Stomach (tissue), 4 donors: ENCODE measurements around the gene GATA6.

Experiments
- POLR2A ChIP-seq, 4 donors: fragments of 450-650 bp; IDR thresholded peaks; one replicate each; pipeline ENCODE4 v1.6.1; 2016; ENCODE audit warnings: antibody characterized with exemption in 4 of 4, control low read depth in 2 of 4, mild to moderate bottlenecking in 1 of 4, moderate library complexity in 1 of 4
- POLR2AphosphoS5 ChIP-seq, 3 donors: sonication (generic); formaldehyde crosslinking; IDR thresholded peaks; one replicate each; pipeline ENCODE4 v1.6.1; 2016; ENCODE audit warnings: antibody characterized with exemption in 3 of 3
- TF ChIP-seq, protein P1 (sequence below), 7 experiments: fragments of 450-650 bp in 4 of 7; fragments of 200-600 bp in 3 of 7; sonication (generic) in 3 of 7; IDR thresholded peaks; one replicate each; pipeline ENCODE4 v1.5.1; 2016 to 2019; ENCODE audit warnings: antibody characterized with exemption in 7 of 7, control low read depth in 2 of 7, mild to moderate bottlenecking in 1 of 7

DNA sequence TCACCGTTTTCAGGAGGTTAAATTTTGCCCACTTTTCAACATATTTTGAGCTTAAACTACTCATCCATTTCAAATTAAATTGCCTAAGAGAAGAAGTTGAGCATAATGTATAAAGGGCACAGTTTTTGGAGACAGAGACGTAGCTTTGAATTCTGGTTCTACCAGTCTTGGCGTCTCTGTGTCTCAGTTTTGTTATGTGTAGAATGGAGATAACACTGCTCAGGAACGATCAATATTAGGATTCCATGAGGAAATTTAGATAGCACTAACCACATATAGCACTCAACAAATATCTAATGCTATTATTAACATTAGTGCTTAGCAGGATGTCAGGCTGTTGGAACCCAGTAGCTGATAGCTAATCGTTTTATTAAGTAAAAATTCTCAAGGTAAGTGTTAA, 40.4 kb upstream of the GATA6 start:
- TF ChIP-seq, protein P1, sequence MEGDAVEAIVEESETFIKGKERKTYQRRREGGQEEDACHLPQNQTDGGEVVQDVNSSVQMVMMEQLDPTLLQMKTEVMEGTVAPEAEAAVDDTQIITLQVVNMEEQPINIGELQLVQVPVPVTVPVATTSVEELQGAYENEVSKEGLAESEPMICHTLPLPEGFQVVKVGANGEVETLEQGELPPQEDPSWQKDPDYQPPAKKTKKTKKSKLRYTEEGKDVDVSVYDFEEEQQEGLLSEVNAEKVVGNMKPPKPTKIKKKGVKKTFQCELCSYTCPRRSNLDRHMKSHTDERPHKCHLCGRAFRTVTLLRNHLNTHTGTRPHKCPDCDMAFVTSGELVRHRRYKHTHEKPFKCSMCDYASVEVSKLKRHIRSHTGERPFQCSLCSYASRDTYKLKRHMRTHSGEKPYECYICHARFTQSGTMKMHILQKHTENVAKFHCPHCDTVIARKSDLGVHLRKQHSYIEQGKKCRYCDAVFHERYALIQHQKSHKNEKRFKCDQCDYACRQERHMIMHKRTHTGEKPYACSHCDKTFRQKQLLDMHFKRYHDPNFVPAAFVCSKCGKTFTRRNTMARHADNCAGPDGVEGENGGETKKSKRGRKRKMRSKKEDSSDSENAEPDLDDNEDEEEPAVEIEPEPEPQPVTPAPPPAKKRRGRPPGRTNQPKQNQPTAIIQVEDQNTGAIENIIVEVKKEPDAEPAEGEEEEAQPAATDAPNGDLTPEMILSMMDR (IDR thresholded peaks at IDR 0.05): no peak
- TF ChIP-seq POLR2AphosphoS5 (IDR thresholded peaks at IDR 0.05) (peak in 2 of 3 donors; percentile 65 to 87), POLR2A (IDR thresholded peaks at IDR 0.05) (no peak)
